H1 (cell line): Measurements from ENCODE around the gene DENND4B. TPM values are rescaled to one million over a fixed set of nuclear protein-coding genes. Genes with fewer than 3 reads are reported as not detected.

Experiments used
- KDM5A ChIP-seq: fragments of 200-600 bp; IDR thresholded peaks from 2 replicates; pipeline ENCODE4 v1.7.1; 2012; ENCODE audit warnings: mild to moderate bottlenecking, low read length, inconsistent platforms, mixed read lengths
- polyA plus RNA-seq, 7 experiments: library from polyadenylated mRNA; depleted of rRNA in 3 of 7; stranded (reverse) in 5 of 7; unstranded in 2 of 7; fragments of >200 nt in 5 of 7; fragments of 200-250 nt in 2 of 7; gene quantifications; 1 replicate in 5 of 7; 2 replicates in 1 of 7; 4 replicates in 1 of 7; pipeline versions ENCODE4 v1.2.1 to v1.2.3, GENCODE V29; 2011 to 2013; ENCODE audit warnings: missing spikeins in 2 of 7, mixed read lengths in 2 of 7
- total RNA-seq: library from RNA; stranded (reverse); fragmentation: NEBNext Ultra II Directional; extraction: Animal tissue kit (Norgen Biotek cat#: 25700); gene quantifications from 2 replicates; pipeline ENCODE4 v1.2.1, GENCODE V29; 2021

DENND4B gene
- total and polyA plus RNA-seq, 2 of the 8 experiments (the other 6 are each of a cell fraction or from before 2014, with no cell fraction given): 45.6 to 61.1 TPM

- no peak for TF ChIP-seq KDM5A
Observed at GRCh38 chr1:153938996-153939395, 7.5 kb downstream of the DENND4B start (continued).
